GM12874 (cell line): ENCODE data around the gene HMGB1.

Experiments used
- TF ChIP-seq, protein P1 (sequence below): IDR thresholded peaks from 2 replicates; pipeline ENCODE4 v1.5.1; 2011; ENCODE audit warnings: low read depth, mild to moderate bottlenecking, control low read depth, low read length, moderate library complexity; ENCODE audit not compliant: insufficient read depth

The HMGB1 gene

DNA sequence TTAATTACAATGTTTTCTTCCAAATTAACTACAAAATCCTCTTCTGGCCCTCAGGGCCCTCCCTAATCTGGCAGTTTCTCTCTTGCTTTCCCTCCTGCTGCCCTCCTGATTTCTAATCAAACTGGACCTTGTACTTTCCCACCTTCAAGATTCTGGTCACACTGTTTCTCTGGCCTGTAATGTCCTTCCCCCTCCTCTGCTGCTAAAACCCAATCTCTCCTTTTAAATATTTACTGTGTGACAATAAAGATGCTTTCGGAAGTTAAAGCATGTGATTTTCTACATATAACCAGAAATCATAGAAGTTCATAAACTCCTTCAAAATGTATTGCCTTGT is 14.1 kb upstream of the HMGB1 start:
- TF ChIP-seq, protein P1, sequence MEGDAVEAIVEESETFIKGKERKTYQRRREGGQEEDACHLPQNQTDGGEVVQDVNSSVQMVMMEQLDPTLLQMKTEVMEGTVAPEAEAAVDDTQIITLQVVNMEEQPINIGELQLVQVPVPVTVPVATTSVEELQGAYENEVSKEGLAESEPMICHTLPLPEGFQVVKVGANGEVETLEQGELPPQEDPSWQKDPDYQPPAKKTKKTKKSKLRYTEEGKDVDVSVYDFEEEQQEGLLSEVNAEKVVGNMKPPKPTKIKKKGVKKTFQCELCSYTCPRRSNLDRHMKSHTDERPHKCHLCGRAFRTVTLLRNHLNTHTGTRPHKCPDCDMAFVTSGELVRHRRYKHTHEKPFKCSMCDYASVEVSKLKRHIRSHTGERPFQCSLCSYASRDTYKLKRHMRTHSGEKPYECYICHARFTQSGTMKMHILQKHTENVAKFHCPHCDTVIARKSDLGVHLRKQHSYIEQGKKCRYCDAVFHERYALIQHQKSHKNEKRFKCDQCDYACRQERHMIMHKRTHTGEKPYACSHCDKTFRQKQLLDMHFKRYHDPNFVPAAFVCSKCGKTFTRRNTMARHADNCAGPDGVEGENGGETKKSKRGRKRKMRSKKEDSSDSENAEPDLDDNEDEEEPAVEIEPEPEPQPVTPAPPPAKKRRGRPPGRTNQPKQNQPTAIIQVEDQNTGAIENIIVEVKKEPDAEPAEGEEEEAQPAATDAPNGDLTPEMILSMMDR = no peak

DNA sequence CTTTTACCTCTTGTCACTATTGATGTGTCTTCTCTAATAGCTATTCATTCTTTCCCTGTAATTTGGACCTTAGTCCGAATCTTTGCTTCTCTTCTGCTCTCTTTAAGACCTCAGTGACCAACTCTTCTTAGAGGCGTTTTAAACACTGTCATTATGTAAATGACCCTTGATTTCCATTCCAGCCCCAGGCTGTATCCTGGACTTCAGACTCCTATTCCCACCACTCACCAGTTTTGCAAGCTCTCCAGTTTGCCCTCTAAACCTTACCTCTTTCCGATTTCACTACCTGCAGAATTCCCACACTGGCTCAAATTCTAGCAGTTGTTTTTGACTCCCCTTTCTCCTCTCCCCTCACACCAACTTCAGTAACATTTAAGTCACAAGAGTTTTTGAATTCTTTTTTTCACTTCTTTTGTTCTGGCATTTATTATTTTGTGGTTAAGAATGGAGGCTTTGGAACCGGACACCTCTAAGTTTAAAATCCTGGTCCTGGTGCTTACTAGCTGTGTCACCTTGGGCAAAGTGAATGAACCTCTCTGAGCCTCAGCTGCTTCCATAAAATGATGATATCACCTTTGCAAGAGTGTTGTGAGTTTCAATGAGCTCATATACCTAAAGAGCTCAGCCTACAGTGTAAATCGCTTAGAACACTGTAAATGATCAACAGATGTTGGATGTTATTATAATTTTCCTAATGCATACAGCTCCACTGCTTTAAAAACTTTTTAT is 13.6 kb upstream of the HMGB1 start:
- TF ChIP-seq, protein P1 = no peak

DNA sequence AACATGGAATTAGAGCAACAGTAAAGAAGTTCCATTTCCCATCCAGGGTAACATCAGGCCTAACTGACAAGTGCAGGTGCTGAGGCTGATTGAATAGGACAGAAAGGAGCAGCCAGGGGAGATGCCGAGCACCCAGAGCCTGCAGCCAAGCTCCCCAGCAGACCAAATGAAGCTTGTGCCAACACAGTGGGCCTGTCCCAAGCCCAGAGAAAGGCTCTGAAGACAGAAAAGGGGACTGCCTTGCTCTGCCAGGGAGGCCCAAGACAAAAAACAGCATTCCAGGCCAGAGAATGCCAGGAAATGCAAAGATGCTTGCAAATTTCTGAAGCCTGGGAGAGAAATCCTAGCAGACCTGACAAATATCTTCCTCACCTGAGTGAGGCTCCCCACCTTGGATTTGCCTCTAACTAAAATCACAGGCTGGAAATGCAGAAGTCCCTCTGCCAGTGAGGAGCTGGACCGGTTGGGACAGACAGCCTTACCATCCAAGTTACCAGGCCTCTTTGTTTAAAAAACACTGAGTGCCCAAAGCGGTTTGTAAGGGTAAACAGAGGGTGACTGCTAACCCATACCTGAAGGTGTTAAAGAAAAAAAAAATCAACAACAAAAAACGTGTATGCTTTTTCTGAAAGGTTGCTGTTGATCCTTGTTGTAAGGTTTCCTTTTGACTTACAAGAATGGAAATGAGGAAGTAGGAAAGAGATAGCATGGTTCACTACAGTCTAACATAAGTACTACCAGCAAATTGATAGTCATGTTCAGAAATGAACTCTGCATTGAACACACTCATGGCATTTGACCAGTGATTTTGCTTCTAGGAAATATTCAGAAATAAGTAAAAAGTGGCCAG is 11.8 kb upstream of the HMGB1 start:
- TF ChIP-seq, protein P1 = no peak

DNA sequence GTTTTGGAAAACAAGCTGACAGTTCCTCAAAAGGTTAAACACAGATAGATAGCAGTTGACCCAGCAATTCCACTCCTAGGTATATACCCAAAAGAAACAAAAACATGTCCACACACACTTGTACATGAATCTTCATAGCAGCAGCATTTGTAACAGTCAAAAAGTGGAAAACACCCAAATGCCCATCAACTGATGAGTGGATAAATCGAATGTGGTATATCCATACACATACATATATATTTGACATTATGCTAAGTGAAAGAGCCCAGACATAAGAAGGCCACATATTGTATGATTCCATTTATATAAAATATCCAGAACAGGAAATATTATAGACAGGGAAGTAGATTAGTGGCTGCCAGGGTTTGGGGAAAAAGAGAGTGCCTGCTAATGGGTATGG is 7.9 kb upstream of the HMGB1 start:
- TF ChIP-seq, protein P1 = no peak

DNA sequence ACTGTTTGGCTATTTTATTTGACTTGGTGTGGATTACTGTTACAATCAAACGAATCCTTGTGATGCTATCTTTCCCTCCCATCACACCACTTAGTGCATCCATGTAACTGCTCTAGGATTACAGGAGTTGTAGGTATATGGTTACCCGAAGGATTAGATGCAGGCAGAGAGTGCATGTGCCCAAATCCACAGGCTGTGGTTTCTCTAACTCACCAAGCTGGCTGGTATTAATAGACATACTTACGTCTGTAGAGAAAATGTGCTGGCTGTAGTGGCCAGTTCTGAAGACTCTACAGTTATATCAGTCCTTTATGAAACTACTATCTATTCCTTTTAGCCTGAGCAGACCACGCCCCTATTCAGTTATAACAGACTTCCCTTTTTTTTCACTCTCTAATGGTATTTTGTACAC is 1.1 kb upstream of the HMGB1 start:
- TF ChIP-seq, protein P1 = no peak

DNA sequence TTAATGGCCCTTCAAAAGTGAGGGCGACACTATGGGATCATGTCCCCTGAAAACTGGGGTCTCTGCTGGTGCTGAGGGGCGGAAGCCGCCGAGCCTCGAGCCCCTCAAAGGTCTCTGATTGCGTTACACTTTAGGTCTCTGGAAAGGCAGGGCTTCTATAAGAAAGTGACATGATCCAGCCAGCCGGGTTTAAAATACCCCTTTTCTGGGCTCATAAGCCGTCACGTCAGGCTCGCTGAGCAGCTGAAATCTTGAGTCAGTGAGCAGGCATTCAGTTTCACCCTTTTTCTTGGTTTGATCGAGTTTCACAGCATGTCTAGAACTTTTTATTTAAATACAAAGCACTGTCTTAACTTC is 600 bp upstream of the HMGB1 start:
- TF ChIP-seq, protein P1 = no peak

DNA sequence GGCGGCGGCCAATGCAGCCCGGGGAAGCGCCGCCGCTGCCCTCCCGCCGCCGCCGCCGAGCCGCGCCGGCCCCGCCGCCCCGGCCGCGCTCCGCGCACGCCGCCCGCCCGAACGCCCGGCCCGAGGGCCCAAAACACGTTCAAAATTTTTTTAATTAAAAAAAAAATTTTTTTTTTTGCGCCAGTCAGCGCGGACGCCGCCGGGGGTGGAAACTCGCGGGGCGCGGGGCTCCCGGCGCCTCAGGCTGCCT is 468 bp downstream of the HMGB1 start:
- TF ChIP-seq, protein P1 = no peak
